HG02571 (cell line): Measurements from ENCODE around the gene PDCD10.

ENCODE experiments used
- ATAC-seq: cut with Tn5 transposase; IDR thresholded peaks from one replicate; pipeline ENCODE4 v1.9.1; 2021; ENCODE audit warnings: mild to moderate bottlenecking, moderate library complexity; ENCODE audit not compliant: unreplicated experiment

Gene PDCD10

GRCh38 chr3:167684388-167684993 is 50.2 kb downstream of the PDCD10 start:
- ATAC-seq: peak; percentile 74

GRCh38 chr3:167679526-167679925 is 55.2 kb downstream of the PDCD10 start:
- no peak for ATAC-seq

GRCh38 chr3:167675848-167676247 is 58.8 kb downstream of the PDCD10 start:
- ATAC-seq: no peak

- ATAC-seq: no peak
Observed at GRCh38 chr3:167673221-167673620, 61.5 kb downstream of the PDCD10 start.

- no peak for ATAC-seq
Observed at GRCh38 chr3:167671878-167672427, 62.7 kb downstream of the PDCD10 start.

GRCh38 chr3:167669699-167670098 is 65.0 kb downstream of the PDCD10 start:
- no peak for ATAC-seq

GRCh38 chr3:167668651-167669050 is 66.0 kb downstream of the PDCD10 start:
- no peak for ATAC-seq

- ATAC-seq: no peak
Observed at GRCh38 chr3:167666563-167666962, 68.1 kb downstream of the PDCD10 start.

GRCh38 chr3:167662919-167663400 is 71.7 kb downstream of the PDCD10 start:
- ATAC-seq: no peak

GRCh38 chr3:167657684-167658225 is 76.9 kb downstream of the PDCD10 start:
- ATAC-seq: no peak

- no peak for ATAC-seq
Observed at GRCh38 chr3:167656821-167657220, 77.9 kb downstream of the PDCD10 start.

- no peak for ATAC-seq
Observed at GRCh38 chr3:167653760-167654159, 80.9 kb downstream of the PDCD10 start, which contains the start of gene WDR49. Gene WDR49 (minus strand): TSS chr3:167653942. CDS start chr3:167653425, 517 bp downstream.

GRCh38 chr3:167653155-167653554 is 81.5 kb downstream of the PDCD10 start:
- ATAC-seq: no peak

- no peak for ATAC-seq
Observed at GRCh38 chr3:167651826-167652225, 82.9 kb downstream of the PDCD10 start.

GRCh38 chr3:167650459-167650858 is 84.2 kb downstream of the PDCD10 start:
- ATAC-seq: no peak

GRCh38 chr3:167649746-167650145 is 84.9 kb downstream of the PDCD10 start:
- ATAC-seq: no peak

- no peak for ATAC-seq
Observed at GRCh38 chr3:167644611-167645010, 90.1 kb downstream of the PDCD10 start.
